Measurements from ENCODE around the gene ENPP6.

GRCh38 chr4:184147858-184148737, 69.6 kb downstream of the ENPP6 start:
- TF ChIP-seq TAF1 (IDR thresholded peaks at IDR 0.05; ENCODE audit: borderline replicate concordance, low read depth, low read length): no peak
- TF ChIP-seq POLR2A (IDR thresholded peaks at IDR 0.05; ENCODE audit: low read depth, low read length): no peak
